Measurements from ENCODE around the gene NYNRIN. TPM values are rescaled to one million over a fixed set of nuclear protein-coding genes. Genes with fewer than 3 reads are reported as not detected.

Gene NYNRIN
- total RNA-seq, 4 donors from 2014 or later, result 6.9 to 19.9 (median 11.5) TPM

DNA sequence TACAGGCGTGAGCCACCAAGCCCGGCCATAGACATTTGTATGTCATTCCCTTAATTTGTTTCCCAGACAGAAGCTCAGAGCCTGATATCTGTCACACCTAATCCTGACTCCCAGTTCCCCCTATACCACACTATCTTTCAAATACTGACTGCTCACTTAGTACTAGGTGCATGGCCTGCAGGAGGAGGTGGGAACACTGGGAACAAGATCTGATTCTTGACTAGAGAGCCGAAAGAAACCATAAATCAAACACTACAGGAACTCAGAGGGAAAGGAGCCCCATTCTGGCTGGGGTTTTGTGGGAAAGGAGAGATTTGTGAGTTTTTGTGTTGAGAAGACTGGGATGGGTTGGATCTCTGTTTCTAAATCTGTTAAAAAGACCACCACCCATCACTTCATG is 35.9 kb downstream of the NYNRIN start:
- TF ChIP-seq EP300 (IDR thresholded peaks at IDR 0.05) (no peak), POLR2A (IDR thresholded peaks at IDR 0.05) (no peak), POLR2AphosphoS5 (IDR thresholded peaks at IDR 0.05) (no peak)
- TF ChIP-seq, protein P1, sequence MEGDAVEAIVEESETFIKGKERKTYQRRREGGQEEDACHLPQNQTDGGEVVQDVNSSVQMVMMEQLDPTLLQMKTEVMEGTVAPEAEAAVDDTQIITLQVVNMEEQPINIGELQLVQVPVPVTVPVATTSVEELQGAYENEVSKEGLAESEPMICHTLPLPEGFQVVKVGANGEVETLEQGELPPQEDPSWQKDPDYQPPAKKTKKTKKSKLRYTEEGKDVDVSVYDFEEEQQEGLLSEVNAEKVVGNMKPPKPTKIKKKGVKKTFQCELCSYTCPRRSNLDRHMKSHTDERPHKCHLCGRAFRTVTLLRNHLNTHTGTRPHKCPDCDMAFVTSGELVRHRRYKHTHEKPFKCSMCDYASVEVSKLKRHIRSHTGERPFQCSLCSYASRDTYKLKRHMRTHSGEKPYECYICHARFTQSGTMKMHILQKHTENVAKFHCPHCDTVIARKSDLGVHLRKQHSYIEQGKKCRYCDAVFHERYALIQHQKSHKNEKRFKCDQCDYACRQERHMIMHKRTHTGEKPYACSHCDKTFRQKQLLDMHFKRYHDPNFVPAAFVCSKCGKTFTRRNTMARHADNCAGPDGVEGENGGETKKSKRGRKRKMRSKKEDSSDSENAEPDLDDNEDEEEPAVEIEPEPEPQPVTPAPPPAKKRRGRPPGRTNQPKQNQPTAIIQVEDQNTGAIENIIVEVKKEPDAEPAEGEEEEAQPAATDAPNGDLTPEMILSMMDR (IDR thresholded peaks at IDR 0.05), result no peak
- H3K4me1 ChIP-seq, result peaks cover 4 to 69% (median 18%) of the 10 kb centered on the region in 3 donors
- 60% methylated on average over 1 of the region's 3 CpGs; no CpG with 5 or more reads in 1 of the 2 donors for WGBS, 2 donors (ENCODE audit: low coverage in 1 of 2)
- H3K27me3 ChIP-seq, result no peaks in the 10 kb centered on the region
- no peak for ATAC-seq
- H3K4me3 ChIP-seq, result no peak overlapping the region
- H3K9me3 ChIP-seq, result no peaks in the 10 kb centered on the region
- peaks cover 0 to 81% of the 10 kb centered on the region in 2 donors for H3K36me3 ChIP-seq
- H3K27ac ChIP-seq, result peak overlapping the region in 2 of 4 donors; percentile 20 to 69

DNA sequence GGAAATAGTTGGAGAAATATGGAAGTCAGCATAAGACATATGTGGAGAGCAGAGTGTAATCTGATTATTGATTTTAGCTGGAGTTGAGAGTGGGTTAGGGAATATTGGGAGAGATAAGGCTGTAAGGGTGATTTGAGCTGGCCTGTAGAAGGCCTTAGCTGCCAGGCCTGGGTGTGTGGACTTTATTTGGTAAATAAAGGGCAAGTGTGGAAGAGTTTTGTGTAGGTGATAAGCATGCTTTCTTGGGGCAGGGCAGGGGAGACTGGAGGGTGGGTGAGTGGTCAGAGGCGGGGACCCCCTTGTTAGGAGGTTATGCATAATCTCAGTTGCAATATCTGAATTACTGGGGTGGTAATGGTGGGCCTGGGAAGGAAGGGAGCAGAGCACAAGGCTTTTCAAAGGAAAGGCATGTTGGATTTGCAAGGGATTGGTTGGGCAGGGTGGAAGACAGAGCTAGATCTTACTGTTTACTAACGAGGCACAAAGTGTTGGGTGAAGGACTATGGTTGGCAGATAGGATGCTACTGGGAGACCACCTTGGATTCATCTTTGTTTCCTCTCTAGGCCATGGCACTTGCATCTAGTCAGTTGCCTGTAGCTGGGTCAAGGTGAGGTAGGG is 36.5 kb downstream of the NYNRIN start:
- 72 to 76% methylated on average over 2 of the region's 2 CpGs for WGBS, 2 donors (ENCODE audit: low coverage in 1 of 2)
- Histone ChIP-seq H3K27ac (peak overlapping the region in 3 of 4 donors; percentile 20 to 70 (median 69)), H3K27me3 (no peaks in the 10 kb centered on the region), H3K9me3 (no peaks in the 10 kb centered on the region), H3K4me1 (peaks cover 4 to 76% (median 18%) of the 10 kb centered on the region in 3 donors), H3K36me3 (peaks cover 0 to 87% of the 10 kb centered on the region in 2 donors), H3K4me3 (no peak overlapping the region)
- TF ChIP-seq POLR2AphosphoS5 (IDR thresholded peaks at IDR 0.05), result no peak
- no peak for TF ChIP-seq POLR2A (IDR thresholded peaks at IDR 0.05)
- TF ChIP-seq, protein P1 (IDR thresholded peaks at IDR 0.05), result no peak
- no peak for TF ChIP-seq EP300 (IDR thresholded peaks at IDR 0.05)
- ATAC-seq, result no peak

DNA sequence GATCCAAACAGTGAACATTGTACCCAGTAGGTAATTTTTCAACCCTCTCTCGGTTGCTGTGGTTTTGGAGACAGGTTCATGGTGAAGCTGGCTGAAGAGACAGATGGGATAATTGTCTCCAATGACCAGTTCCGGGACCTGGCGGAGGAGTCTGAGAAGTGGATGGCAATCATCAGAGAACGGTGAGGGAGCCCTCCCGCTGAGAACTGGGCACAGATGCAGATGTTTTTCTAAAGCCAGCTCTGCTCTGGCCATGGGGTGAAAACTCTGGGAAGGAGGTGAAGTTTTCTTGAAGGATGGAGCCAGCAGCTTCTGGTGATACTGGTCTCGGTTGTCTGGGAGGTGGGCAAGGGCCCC is 37.2 kb downstream of the NYNRIN start:
- Histone ChIP-seq H3K9me3 (no peaks in the 10 kb centered on the region), H3K27ac (peak overlapping the region; percentile 2 to 76 (median 70)), H3K4me1 (peaks cover 4 to 76% (median 18%) of the 10 kb centered on the region in 3 donors), H3K27me3 (no peaks in the 10 kb centered on the region), H3K36me3 (peaks cover 0 to 94% of the 10 kb centered on the region in 2 donors), H3K4me3 (no peak overlapping the region)
- WGBS, 2 donors (ENCODE audit: low coverage in 1 of 2), result 42 to 81% methylated on average over 2 to 4 of the region's 6 CpGs
- TF ChIP-seq, protein P1 (IDR thresholded peaks at IDR 0.05), result no peak
- no peak for TF ChIP-seq POLR2A (IDR thresholded peaks at IDR 0.05)
- no peak for TF ChIP-seq EP300 (IDR thresholded peaks at IDR 0.05)
- no peak for TF ChIP-seq POLR2AphosphoS5 (IDR thresholded peaks at IDR 0.05)
- no peak for ATAC-seq

DNA sequence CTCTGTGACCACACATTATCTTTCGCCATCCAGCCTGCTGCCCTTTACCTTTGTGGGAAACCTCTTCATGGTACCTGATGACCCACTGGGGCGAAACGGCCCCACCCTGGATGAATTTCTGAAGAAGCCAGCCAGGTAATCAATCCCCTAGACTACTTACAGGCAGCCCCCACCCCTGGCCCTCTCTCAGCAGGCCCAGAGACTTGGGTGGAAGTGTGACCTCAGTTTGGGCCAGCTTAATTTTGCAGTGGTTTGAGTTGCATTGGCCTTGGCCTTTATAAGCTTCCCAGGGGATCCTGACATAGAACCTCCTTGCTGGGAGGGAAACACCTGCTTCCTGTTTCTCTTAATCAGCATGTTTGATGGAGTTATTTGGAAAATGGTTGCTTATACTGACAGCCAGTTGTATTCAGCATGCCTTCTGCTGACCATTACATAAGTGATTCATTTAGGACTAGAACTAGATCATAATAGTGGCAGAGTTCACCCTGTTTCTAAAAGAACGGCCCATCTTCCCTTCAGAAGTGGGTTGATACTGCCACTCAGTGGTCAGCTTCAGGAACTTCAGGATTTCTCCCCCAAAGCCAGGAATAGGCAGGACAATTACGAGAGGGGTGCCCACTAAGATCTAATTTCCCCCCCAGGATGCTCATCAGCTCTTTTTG is 37.7 kb downstream of the NYNRIN start:
- Histone ChIP-seq H3K4me1 (peaks cover 2 to 76% (median 18%) of the 10 kb centered on the region in 3 donors), H3K27ac (peak overlapping the region; percentile 2 to 76 (median 70))
- WGBS, 2 donors (ENCODE audit: low coverage in 1 of 2), result 31 to 67% methylated on average over 1 to 3 of the region's 5 CpGs

More for the DNA sequence above, 37.7 kb downstream of the NYNRIN start:
- ATAC-seq, result peak; percentile 72
- Histone ChIP-seq H3K4me3 (no peak overlapping the region), H3K36me3 (peaks cover 0 to 95% of the 10 kb centered on the region in 2 donors), H3K9me3 (no peaks in the 10 kb centered on the region), H3K27me3 (no peaks in the 10 kb centered on the region)
- TF ChIP-seq, protein P1 (IDR thresholded peaks at IDR 0.05), result peak; percentile 81 to 88 (median 86)
- peak; percentile 57 for TF ChIP-seq POLR2AphosphoS5 (IDR thresholded peaks at IDR 0.05)
- no peak for TF ChIP-seq EP300 (IDR thresholded peaks at IDR 0.05)
- TF ChIP-seq POLR2A (IDR thresholded peaks at IDR 0.05), result no peak
